Prostate gland (tissue), 2 donors: ENCODE measurements around the gene PCSK4.

ENCODE experiments used
- CTCF ChIP-seq, 4 experiments: fragments of 200-600 bp in 2 of 4; fragments of 450-650 bp in 2 of 4; sonication (generic) in 2 of 4; IDR thresholded peaks; 1 replicate in 3 of 4; 2 replicates in 1 of 4; pipeline ENCODE4 v1.5.1; 2016 to 2019; ENCODE audit warnings: antibody characterized with exemption in 4 of 4, mild to moderate bottlenecking in 2 of 4, moderate library complexity in 2 of 4
- POLR2A ChIP-seq: fragments of 450-650 bp; IDR thresholded peaks from one replicate; pipeline ENCODE4 v1.6.1; 2016; ENCODE audit warnings: antibody characterized with exemption, mild to moderate bottlenecking

GRCh38 chr19:1447504-1447903 is 42.6 kb downstream of the PCSK4 start:
- no peak for TF ChIP-seq CTCF (IDR thresholded peaks at IDR 0.05)
- no peak for TF ChIP-seq POLR2A
